Psoas muscle (tissue), 8 donors: Measurements from ENCODE around the gene ELMO1. TPM values are rescaled to one million over a fixed set of nuclear protein-coding genes. Genes with fewer than 3 reads are reported as not detected.

Experiments
- ATAC-seq, 4 donors: fragments of 200-7000 bp; cut with Tn5 transposase; one replicate each; pipeline ENCODE4 v1.9.1; 2020; ENCODE audit warnings: moderate library complexity in 3 of 4, mild to moderate bottlenecking in 2 of 4
- DNase-seq, 2 donors: peaks; one replicate each; pipeline ENCODE4 v3.0.0-alpha.2; 2020
- H3K27ac ChIP-seq: fragments of 200-600 bp; one replicate; pipeline ENCODE4 v1.8.0; 2022
- H3K27me3 ChIP-seq, 3 donors: fragments of 200-600 bp in 1 of 3; one replicate each; pipeline versions ENCODE4 v1.6.1 to v1.8.0; 2013 to 2022; ENCODE audit warnings: low read length in 2 of 3, mild to moderate bottlenecking in 2 of 3, moderate library complexity in 1 of 3; ENCODE audit not compliant: insufficient read depth in 3 of 3
- H3K36me3 ChIP-seq, 2 donors: fragments of 200-600 bp in 1 of 2; one replicate each; pipeline versions ENCODE4 v1.6.1 to v1.8.0; 2013 to 2022; ENCODE audit warnings: low read depth in 1 of 2, mild to moderate bottlenecking in 1 of 2, moderate library complexity in 1 of 2; ENCODE audit not compliant: insufficient read depth in 1 of 2
- H3K4me1 ChIP-seq: fragments of 200-600 bp; one replicate; pipeline ENCODE4 v1.8.0; 2022
- H3K4me3 ChIP-seq: fragments of 200-600 bp; one replicate; pipeline ENCODE4 v1.8.0; 2022; ENCODE audit warnings: mild to moderate bottlenecking
- H3K9me3 ChIP-seq: fragments of 200-600 bp; one replicate; pipeline ENCODE4 v1.8.0; 2022
- WGBS, 3 donors: extraction: QIAGEN DNeasy Blood & Tissue Kit; methylation state at CpG; one replicate each; pipeline versions ENCODE4 v1.1.6 to v1.1.7; 2013; 5-methylcytosine and 5-hydroxymethylcytosine counted together
- intact Hi-C, 2 donors: fragments of 100-400 bp; cut with DNase I; formaldehyde crosslinking; loops; one replicate each; pipeline versions ENCODE4 v1.11.0 to v1.14.2; 2022
- polyA plus RNA-seq, 3 donors: library from polyadenylated mRNA; stranded (reverse); fragments of 200-250 nt; gene quantifications; one replicate each; pipeline ENCODE4 v1.2.3, GENCODE V29; 2013
- total RNA-seq, 4 donors: library from RNA; stranded (reverse); fragmentation: NEBNext Ultra II Directional in 2 of 4; extraction: Animal tissue kit (Norgen Biotek cat#: 25700) in 2 of 4; gene quantifications; one replicate each; pipeline versions ENCODE4 v1.2.1 to v1.2.4, GENCODE V29; 2021 to 2023
- TF ChIP-seq, protein P1 (sequence below): fragments of 200-600 bp; IDR thresholded peaks from one replicate; pipeline ENCODE4 v1.8.0; 2022; ENCODE audit warnings: antibody characterized with exemption
- donor health status: healthy with polysubstance abuse.
- donor health status: DM: no; HTN: no; CAD: no; lungs with moderate emphysema.
- donor health status: Bipolar disorder and iron deficiency.
- donor health status: healthy.
- donor health status: DM: yes; HTN: yes; CAD: no.
- donor health status: DM: no; HTN: no; CAD: no.
- donor health status: DM: no; HTN: no; CAD: no.
- donor health status: DM: yes; HTN: yes; CAD: no.

The ELMO1 gene
- total and polyA plus RNA-seq, 7 donors, result 2.8 to 8.1 (median 6.9) TPM

DNA sequence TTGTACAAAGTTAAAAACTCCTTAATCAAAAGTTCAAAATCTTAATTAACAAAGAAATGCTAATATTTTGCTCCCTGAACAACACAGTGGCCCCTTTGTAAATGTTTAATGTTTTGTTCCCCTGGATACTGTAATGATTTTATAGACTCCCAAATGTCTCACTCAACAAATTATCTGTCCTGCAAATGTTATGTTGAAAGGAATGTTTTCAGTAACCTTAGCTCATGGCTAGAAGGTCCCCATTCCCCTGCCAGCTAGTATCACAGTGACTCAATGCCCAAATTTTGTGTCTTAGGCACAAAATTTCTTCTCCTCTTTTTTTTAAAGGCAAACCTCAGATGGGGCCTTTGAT is 298.9 kb downstream of the ELMO1 start:
- H3K4me3 ChIP-seq, result no peak overlapping the region
- H3K36me3 ChIP-seq, result no peaks in the 10 kb centered on the region
- ATAC-seq (no peak), DNase-seq (no peak)
- intact Hi-C loops, result no loop called here
- no peaks in the 10 kb centered on the region for H3K27me3 ChIP-seq
- no peaks in the 10 kb centered on the region for H3K9me3 ChIP-seq
- no peaks in the 10 kb centered on the region for H3K4me1 ChIP-seq
- no peak overlapping the region for H3K27ac ChIP-seq
- TF ChIP-seq, protein P1, sequence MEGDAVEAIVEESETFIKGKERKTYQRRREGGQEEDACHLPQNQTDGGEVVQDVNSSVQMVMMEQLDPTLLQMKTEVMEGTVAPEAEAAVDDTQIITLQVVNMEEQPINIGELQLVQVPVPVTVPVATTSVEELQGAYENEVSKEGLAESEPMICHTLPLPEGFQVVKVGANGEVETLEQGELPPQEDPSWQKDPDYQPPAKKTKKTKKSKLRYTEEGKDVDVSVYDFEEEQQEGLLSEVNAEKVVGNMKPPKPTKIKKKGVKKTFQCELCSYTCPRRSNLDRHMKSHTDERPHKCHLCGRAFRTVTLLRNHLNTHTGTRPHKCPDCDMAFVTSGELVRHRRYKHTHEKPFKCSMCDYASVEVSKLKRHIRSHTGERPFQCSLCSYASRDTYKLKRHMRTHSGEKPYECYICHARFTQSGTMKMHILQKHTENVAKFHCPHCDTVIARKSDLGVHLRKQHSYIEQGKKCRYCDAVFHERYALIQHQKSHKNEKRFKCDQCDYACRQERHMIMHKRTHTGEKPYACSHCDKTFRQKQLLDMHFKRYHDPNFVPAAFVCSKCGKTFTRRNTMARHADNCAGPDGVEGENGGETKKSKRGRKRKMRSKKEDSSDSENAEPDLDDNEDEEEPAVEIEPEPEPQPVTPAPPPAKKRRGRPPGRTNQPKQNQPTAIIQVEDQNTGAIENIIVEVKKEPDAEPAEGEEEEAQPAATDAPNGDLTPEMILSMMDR, result no peak

DNA sequence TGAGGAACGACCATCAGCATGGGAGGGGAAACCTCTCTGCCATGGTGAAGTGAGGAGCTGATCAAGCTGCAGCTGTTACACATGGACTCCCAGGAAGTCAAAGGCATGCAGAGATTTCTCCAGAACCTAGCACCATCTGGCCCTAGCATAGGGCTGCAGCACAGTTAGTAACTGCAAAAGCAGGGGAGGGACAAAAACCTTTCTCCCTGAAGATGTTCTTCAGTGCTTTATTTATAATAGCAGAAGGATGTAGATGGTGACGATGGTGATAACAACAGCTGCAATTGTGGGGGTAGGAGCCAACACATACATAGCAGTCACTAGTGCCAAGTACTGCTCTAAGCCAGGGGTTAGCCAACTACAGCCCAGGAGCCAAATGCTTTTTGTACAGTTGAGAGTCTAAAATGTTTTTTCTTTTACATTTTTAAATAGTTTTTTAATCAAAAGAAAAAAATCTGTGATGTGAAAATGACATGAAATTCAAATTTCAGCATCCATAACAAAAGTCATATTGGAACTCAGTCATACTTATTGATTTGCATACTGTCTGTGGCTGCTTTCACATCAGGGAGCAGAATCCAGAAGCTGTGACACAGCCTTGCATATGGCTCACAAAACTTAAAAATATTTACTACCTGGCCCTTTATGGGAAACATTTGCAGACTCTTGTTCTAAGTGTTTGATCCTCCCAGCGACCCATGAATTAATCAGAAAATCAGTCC is 299.5 kb downstream of the ELMO1 start:
- DNase-seq, result no peak
- intact Hi-C loops, result no loop called here
- no peak for ATAC-seq
- no peaks in the 10 kb centered on the region for H3K27me3 ChIP-seq
- TF ChIP-seq, protein P1, result no peak
- WGBS, 3 donors, result 25 to 30% (median 29%) methylated on average over 3 of the region's 3 CpGs
- no peaks in the 10 kb centered on the region for H3K4me1 ChIP-seq
- H3K27ac ChIP-seq, result no peak overlapping the region
- H3K36me3 ChIP-seq, result no peaks in the 10 kb centered on the region
- no peak overlapping the region for H3K4me3 ChIP-seq
- H3K9me3 ChIP-seq, result no peaks in the 10 kb centered on the region

DNA sequence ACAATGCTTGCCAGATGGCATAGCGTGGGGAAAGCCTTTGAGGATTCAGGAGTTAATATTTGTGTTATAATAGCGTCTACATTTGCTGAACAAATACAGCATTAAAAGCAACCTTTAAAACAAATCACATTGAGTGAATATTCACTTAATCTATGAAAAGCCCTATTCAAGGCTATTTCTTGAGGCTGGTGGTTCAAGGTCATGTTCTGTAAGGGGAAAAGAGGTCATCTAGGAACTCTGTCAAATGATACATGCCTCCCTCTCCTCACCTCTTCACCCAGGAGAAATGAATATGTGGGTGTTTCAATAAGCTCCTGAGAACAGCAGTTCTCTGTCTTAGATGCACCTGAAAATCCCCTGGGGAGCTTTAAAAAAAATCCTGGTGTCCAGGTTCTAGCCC is 303.0 kb downstream of the ELMO1 start:
- H3K27me3 ChIP-seq, result no peaks in the 10 kb centered on the region
- TF ChIP-seq, protein P1, result no peak
- no peak for ATAC-seq
- WGBS, 3 donors, result 86 to 90% (median 89%) methylated on average over 2 of the region's 2 CpGs
- intact Hi-C loops, result no loop called here
- no peaks in the 10 kb centered on the region for H3K4me1 ChIP-seq
- H3K36me3 ChIP-seq, result no peaks in the 10 kb centered on the region
- no peak overlapping the region for H3K4me3 ChIP-seq
- H3K9me3 ChIP-seq, result no peaks in the 10 kb centered on the region
- H3K27ac ChIP-seq, result no peak overlapping the region
- no peak for DNase-seq

DNA sequence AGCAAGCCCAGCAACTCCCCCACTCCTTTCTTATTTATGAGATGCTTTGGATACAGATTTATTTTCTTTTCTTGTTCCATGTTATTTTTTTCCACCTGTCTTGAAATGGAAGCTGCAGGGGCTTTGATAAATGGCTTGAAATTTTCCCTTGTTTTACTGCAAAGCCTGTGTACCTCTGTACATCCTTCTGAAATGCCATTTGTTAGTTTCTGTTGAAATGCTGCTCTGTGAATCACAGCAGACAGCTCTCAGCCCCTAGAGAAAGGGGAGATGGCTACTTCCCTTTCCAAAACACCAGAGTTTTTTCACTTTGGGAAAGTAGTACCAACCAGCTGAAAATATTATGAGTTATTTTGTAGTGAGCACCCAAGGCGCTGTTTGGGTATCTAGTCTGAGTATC is 304.2 kb downstream of the ELMO1 start:
- H3K27me3 ChIP-seq, result no peaks in the 10 kb centered on the region
- no peaks in the 10 kb centered on the region for H3K4me1 ChIP-seq
- no peaks in the 10 kb centered on the region for H3K9me3 ChIP-seq
- ATAC-seq (no peak), DNase-seq (no peak)
- TF ChIP-seq, protein P1, result no peak
- no peak overlapping the region for H3K4me3 ChIP-seq
- WGBS, 3 donors, result 87 to 95% (median 93%) methylated on average over 1 of the region's 1 CpG
- H3K36me3 ChIP-seq, result no peaks in the 10 kb centered on the region
- H3K27ac ChIP-seq, result no peak overlapping the region
- intact Hi-C loops, result no loop called here

DNA sequence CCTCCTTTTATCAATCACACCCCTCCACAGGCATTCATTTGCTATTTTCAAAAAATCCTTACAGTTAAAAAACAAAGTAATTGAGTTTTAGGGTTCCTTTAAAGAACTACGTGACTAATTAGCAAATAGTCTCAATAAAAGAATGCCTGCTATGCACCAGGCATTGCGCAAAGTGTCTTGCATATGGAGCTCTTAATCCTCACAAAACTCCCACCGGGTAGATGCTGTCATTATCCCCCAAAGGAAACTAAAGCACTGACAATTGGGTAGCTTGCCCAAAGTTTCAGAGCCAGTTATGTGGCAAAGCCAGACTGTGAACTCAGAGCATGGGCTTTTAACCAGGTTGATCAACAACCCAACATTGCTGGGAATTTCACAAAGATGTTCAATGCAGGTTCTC is 305.7 kb downstream of the ELMO1 start:
- Histone ChIP-seq H3K36me3 (no peaks in the 10 kb centered on the region), H3K27me3 (no peaks in the 10 kb centered on the region), H3K4me1 (no peaks in the 10 kb centered on the region), H3K9me3 (peaks cover 5% of the 10 kb centered on the region), H3K27ac (no peak overlapping the region), H3K4me3 (no peak overlapping the region)
- DNase-seq (no peak), ATAC-seq (no peak)
- 62 to 69% (median 68%) methylated on average over 3 of the region's 3 CpGs for WGBS, 3 donors
- intact Hi-C loops, result no loop called here
- TF ChIP-seq, protein P1, result no peak
